K562 (cell line): Measurements from ENCODE around the gene CRPPA. TPM values are rescaled to one million over a fixed set of nuclear protein-coding genes. Genes with fewer than 3 reads are reported as not detected.

Experiments used
- CC2D1A ChIP-seq: fragments of 450-650 bp; IDR thresholded peaks from 2 replicates; pipeline ENCODE4 v1.6.1; 2017; ENCODE audit warnings: mild to moderate bottlenecking
- CHD7 ChIP-seq: fragments of 200-600 bp; sonication (generic); IDR thresholded peaks from one replicate; pipeline ENCODE4 v1.6.1; 2012; ENCODE audit warnings: mild to moderate bottlenecking, low read depth, low read length, inconsistent platforms
- CREB1 ChIP-seq, 2 experiments: sonication (generic) in 1 of 2; formaldehyde crosslinking in 1 of 2; IDR thresholded peaks; 2 replicates each; pipeline versions ENCODE4 v1.6.1 to v1.8.0; 2012 to 2022; ENCODE audit warnings: inconsistent platforms in 1 of 2, mild to moderate bottlenecking in 1 of 2, missing genetic modification reagents in 1 of 2, moderate library complexity in 1 of 2
- CTBP1 ChIP-seq: fragments of 450-650 bp; IDR thresholded peaks from 2 replicates; pipeline ENCODE4 v1.6.1; 2016; ENCODE audit warnings: borderline replicate concordance
- ERF ChIP-seq: fragments of 450-650 bp; formaldehyde crosslinking; IDR thresholded peaks from 2 replicates; pipeline ENCODE4 v1.4.0; 2020; ENCODE audit warnings: mild to moderate bottlenecking, mixed read lengths
- HIVEP1 ChIP-seq: fragments of 250-450 bp; sonication (Bioruptor Pico); IDR thresholded peaks from 2 replicates; pipeline ENCODE4 v1.4.0; 2020; ENCODE audit warnings: mild to moderate bottlenecking
- ILK ChIP-seq: fragments of 450-650 bp; IDR thresholded peaks from 2 replicates; pipeline ENCODE4 v1.6.1; 2016; ENCODE audit warnings: missing genetic modification characterization, low read depth, mild to moderate bottlenecking, missing compliant biosample characterization, moderate library complexity, borderline replicate concordance
- MXD1 ChIP-seq: fragments of 250-450 bp; sonication (Bioruptor Pico); IDR thresholded peaks from 2 replicates; pipeline ENCODE4 v1.8.0; 2021; ENCODE audit warnings: borderline replicate concordance, mild to moderate bottlenecking, moderate library complexity; ENCODE audit not compliant: poor library complexity, severe bottlenecking
- NCOA1 ChIP-seq: fragments of 450-650 bp; IDR thresholded peaks from 2 replicates; pipeline ENCODE4 v1.6.1; 2016; ENCODE audit warnings: low read depth
- NFRKB ChIP-seq: fragments of 450-650 bp; IDR thresholded peaks from 2 replicates; pipeline ENCODE4 v1.6.1; 2016; ENCODE audit warnings: low read depth
- POLR2A ChIP-seq: fragments of 450-650 bp; conservative IDR thresholded peaks from 2 replicates; pipeline ENCODE4 v1.6.1; 2016
- POLR2B ChIP-seq: fragments of 450-650 bp; IDR thresholded peaks from 2 replicates; pipeline ENCODE4 v1.6.1; 2018; ENCODE audit warnings: low read depth; ENCODE audit not compliant: partially characterized antibody
- SMARCA4 ChIP-seq: fragments of 450-650 bp; IDR thresholded peaks from 2 replicates; pipeline ENCODE4 v1.6.1; 2016
- ZNF121 ChIP-seq: sonication (generic); formaldehyde crosslinking; conservative IDR thresholded peaks from 2 replicates; pipeline ENCODE4 v1.8.0; 2022; ENCODE audit warnings: missing genetic modification reagents
- ZNF239 ChIP-seq: fragments of 250-450 bp; sonication (Bioruptor Pico); IDR thresholded peaks from 2 replicates; pipeline ENCODE4 v1.4.0; 2020; ENCODE audit warnings: mild to moderate bottlenecking
- ZNF449 ChIP-seq: fragments of 250-450 bp; sonication (Bioruptor Pico); IDR thresholded peaks from 2 replicates; pipeline ENCODE4 v1.8.0; 2022; ENCODE audit warnings: moderate library complexity, mild to moderate bottlenecking, inconsistent platforms
- ZNF584 ChIP-seq: fragments of 200-800 bp; sonication (Bioruptor generic); IDR thresholded peaks from 2 replicates; pipeline ENCODE4 v1.6.1; 2016; ENCODE audit warnings: low read depth, mild to moderate bottlenecking, missing genetic modification characterization, missing compliant biosample characterization
- ZNF699 ChIP-seq: fragments of 250-450 bp; sonication (Bioruptor Pico); IDR thresholded peaks from 2 replicates; pipeline ENCODE4 v1.8.0; 2021; ENCODE audit warnings: mild to moderate bottlenecking, moderate library complexity; ENCODE audit not compliant: insufficient replicate concordance
- polyA plus RNA-seq, 8 experiments: library from polyadenylated mRNA; depleted of rRNA in 4 of 8; stranded (reverse) in 5 of 8; unstranded in 3 of 8; fragments of >200 nt; fragmentation: Nextera tagmentation in 2 of 8; fragmentation: Illumina TruSeq in 1 of 8; extraction: Ambion mirVana in 2 of 8; extraction: Trizol in 1 of 8; gene quantifications; 2 replicates each; pipeline versions ENCODE4 v1.2.1 to v1.2.3, GENCODE V29; 2011 to 2014; ENCODE audit warnings: inconsistent platforms in 1 of 8, missing spikeins in 1 of 8
- total RNA-seq, 7 experiments: library from RNA; depleted of rRNA in 6 of 7; stranded (reverse); fragments of >200 nt in 6 of 7; fragmentation: Illumina TruSeq in 2 of 7; extraction: Trizol in 2 of 7; gene quantifications; 2 replicates each; pipeline versions ENCODE4 v1.2.1 to v1.2.3, GENCODE V29; 2011 to 2021; ENCODE audit warnings: low replicate concordance in 1 of 7

CRPPA gene
- total and polyA plus RNA-seq, 9 of the 15 experiments (the other 6 are each of a cell fraction or from before 2014, with no cell fraction given): 3.9 to 14.4 (median 7.8) TPM

GRCh38 chr7:16422917-16423316 is 1.6 kb upstream of the CRPPA start (continued):
- TF ChIP-seq CC2D1A: peak; percentile 49; the same call in 1 of the 2 replicates
- TF ChIP-seq SMARCA4: no peak
- TF ChIP-seq NFRKB: no peak
- no peak for TF ChIP-seq ILK (tag)
- TF ChIP-seq CHD7: no peak
- TF ChIP-seq CREB1 (IDR thresholded peaks at IDR 0.05): no peak
- TF ChIP-seq CREB1 (CRISPR knock-in tag; IDR thresholded peaks at IDR 0.05): no peak
- TF ChIP-seq HIVEP1 (CRISPR knock-in tag): no peak
- no peak for TF ChIP-seq POLR2B
- TF ChIP-seq ZNF699 (CRISPR knock-in tag): no peak
- TF ChIP-seq ZNF449 (CRISPR knock-in tag): no peak
- no peak for TF ChIP-seq ZNF239 (CRISPR knock-in tag)
- no peak for TF ChIP-seq ZNF584 (CRISPR knock-in tag)
- TF ChIP-seq POLR2A: no peak
- no peak for TF ChIP-seq NCOA1
- no peak for TF ChIP-seq ZNF121 (CRISPR knock-in tag)
- TF ChIP-seq MXD1 (CRISPR knock-in tag): no peak
- no peak for TF ChIP-seq ERF (CRISPR knock-in tag)
- peak; percentile 20; the same call in 1 of the 2 replicates for TF ChIP-seq CTBP1
